ENCODE results near the gene TAS2R42.

GRCh38 chr12:11174022-11174421 lies 12.7 kb downstream of the TAS2R42 start:
- TF ChIP-seq POLR2A (IDR thresholded peaks at IDR 0.05; ENCODE audit: low read depth, low read length) (no peak), TAF1 (IDR thresholded peaks at IDR 0.05; ENCODE audit: low read depth, low read length) (no peak), POLR2AphosphoS5 (IDR thresholded peaks at IDR 0.05; ENCODE audit: low read depth, low read length) (no peak)

Measured in GM12891 (cell line).